Activated T-cell treated with anti-CD3 and anti-CD28 coated beads for 48 hours (primary cell): ENCODE measurements around the gene HMGCS1.
"Not testable (repeated sequence)": the region's sequence is repeated elsewhere in the genome, so short reads cannot be mapped to it uniquely, and the experiment has no call there.

Experiments
- DNase-seq: peaks from one replicate; pipeline ENCODE4 v3.0.0-alpha.2; 2020; ENCODE audit warnings: low read depth

The HMGCS1 gene

GRCh38 chr5:43273552-43273951, 39.7 kb downstream of the HMGCS1 start:
- no peak for DNase-seq

DNA sequence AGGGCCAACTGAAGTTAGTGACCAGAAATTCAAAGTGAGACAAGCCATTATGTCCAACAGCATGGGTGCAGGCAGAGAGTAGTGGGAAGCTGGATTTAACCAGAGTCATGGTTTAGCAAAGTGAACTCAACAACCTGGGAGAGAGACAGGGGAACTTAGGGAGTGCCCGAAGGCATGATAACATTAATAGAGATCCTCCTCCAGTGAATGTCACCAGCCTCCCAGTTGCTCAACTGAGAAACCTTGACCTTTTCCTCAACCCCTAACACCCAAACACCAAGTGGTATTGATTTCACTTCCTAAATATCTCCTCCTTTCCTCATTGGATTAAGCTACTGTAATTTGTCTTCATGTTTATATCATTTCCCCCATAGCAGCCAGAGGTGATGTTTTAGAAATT, 42.6 kb downstream of the HMGCS1 start:
- DNase-seq: no peak

GRCh38 chr5:43268188-43268820, 44.9 kb downstream of the HMGCS1 start:
- DNase-seq: no peak

- DNase-seq: not testable (repeated sequence)
Measured at GRCh38 chr5:43262269-43262668, 50.9 kb downstream of the HMGCS1 start.

GRCh38 chr5:43258116-43258515, 55.1 kb downstream of the HMGCS1 start:
- no peak for DNase-seq

- no peak for DNase-seq
Measured at GRCh38 chr5:43256261-43256966, 56.8 kb downstream of the HMGCS1 start.

DNA sequence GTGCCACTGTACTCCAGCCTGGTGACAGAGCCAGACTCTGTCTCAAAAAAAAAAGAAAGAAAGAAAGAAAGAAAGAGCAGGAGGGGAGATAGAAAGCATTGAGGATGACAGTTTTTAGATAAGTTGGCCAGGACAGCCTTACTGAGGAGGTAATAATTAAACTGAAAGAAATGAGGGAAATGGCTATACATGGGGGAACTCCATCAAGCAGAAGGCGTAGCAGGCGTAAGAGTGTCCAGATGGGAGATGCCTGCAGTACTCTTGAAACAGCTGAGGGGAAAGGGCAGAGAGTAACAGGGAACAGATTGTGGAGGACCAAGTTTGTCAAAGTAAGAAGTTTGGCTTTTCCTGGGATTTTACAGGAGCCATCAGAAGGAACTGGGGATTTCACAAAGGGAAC, 57.5 kb downstream of the HMGCS1 start:
- DNase-seq: no peak

DNA sequence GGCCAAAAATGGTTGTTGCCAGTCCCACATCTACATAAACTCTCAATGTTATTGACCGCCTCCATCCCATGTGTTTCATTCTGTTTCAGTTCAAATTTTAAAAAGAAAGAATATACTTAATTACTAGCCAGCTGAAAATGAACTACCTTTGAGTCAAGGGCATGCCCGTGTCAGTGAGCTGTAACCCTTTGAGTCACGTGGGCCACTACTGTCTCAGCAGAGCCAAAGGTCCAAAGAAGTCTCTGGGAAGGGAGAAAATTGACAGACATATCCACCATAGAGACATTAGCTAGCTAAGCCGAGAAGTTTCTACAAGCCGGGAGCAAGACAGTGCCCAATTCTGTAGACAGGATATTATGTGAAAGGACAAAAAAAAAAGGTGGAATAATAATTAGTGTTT, 61.5 kb downstream of the HMGCS1 start:
- no peak for DNase-seq

DNA sequence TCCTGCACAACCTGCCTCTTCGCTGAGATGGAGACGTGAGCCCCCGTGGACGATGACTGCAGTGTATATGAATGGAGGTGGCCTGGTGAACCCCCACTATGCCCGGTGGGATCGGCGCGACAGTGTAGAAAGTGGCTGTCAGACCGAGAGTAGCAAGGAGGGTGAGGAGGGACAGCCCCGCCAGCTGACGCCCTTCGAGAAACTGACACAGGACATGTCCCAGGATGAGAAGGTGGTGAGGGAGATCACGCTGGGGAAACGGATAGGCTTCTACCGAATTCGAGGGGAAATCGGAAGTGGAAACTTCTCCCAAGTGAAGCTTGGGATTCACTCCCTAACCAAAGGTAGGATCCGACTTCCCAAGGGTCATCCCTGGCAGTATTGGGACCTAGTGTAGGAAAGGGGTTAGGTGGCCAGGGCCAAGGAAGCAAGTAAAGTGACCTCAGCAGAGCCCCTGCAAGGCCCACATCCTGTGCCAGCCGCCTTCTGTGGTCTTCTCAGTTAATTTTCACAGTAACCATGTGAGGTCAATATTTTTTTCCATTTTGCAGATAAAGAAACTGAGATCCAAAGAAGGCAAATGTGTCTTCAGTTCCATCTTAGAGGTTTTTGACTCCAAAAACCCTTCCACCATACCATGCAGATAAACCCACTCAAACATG, 67.4 kb downstream of the HMGCS1 start:
- no peak for DNase-seq

GRCh38 chr5:43244823-43245565, 68.2 kb downstream of the HMGCS1 start:
- DNase-seq: no peak

GRCh38 chr5:43243270-43243669, 69.9 kb downstream of the HMGCS1 start:
- no peak for DNase-seq

GRCh38 chr5:43242196-43242595, 71.0 kb downstream of the HMGCS1 start:
- DNase-seq: no peak
